Measurements from ENCODE around the gene TKTL1. TPM values are rescaled to one million over a fixed set of nuclear protein-coding genes. Genes with fewer than 3 reads are reported as not detected.

The TKTL1 gene
- total and polyA plus RNA-seq, 11 donors = 2.0 to 13.4 (median 7.7) TPM

- H3K27ac ChIP-seq = no peak overlapping the region
- H3K36me3 ChIP-seq = no peaks in the 10 kb centered on the region
- ATAC-seq (peak in 2 of 4 donors; percentile 41 to 53), DNase-seq (peak in 1 of 5 donors; percentile 21)
- H3K9me3 ChIP-seq = no peaks in the 10 kb centered on the region
- H3K27me3 ChIP-seq = peaks cover 0 to 6% (median 0%) of the 10 kb centered on the region in 9 donors
- peaks cover 0 to 4% (median 0%) of the 10 kb centered on the region in 12 donors for H3K4me1 ChIP-seq
- intact Hi-C loops (cut with DNase I) = loop anchor here in 2 of 10 donors (2.0 to 5.0 kb wide), 3 partner anchors 55 to 215 kb away; no protein-coding TSS in a partner anchor
- 12 to 29% (median 24%) methylated on average over 7 of the region's 7 CpGs for WGBS, 4 donors
- TF ChIP-seq POLR2A (IDR thresholded peaks at IDR 0.05) = no peak
- TF ChIP-seq CTCF (IDR thresholded peaks at IDR 0.05) = peak; percentile 22 to 61 (median 36)
- no peak overlapping the region for H3K4me3 ChIP-seq
Measured at GRCh38 chrX:154317391-154317995, 21.9 kb downstream of the TKTL1 start.

- TF ChIP-seq CTCF (IDR thresholded peaks at IDR 0.05) (no peak), POLR2A (IDR thresholded peaks at IDR 0.05) (no peak)
- H3K27ac ChIP-seq = no peak overlapping the region
- peaks cover 0 to 5% (median 0%) of the 10 kb centered on the region in 12 donors for H3K4me1 ChIP-seq
- H3K27me3 ChIP-seq = peaks cover 0 to 20% (median 0%) of the 10 kb centered on the region in 9 donors
- H3K9me3 ChIP-seq = no peaks in the 10 kb centered on the region
- no peaks in the 10 kb centered on the region for H3K36me3 ChIP-seq
- DNase-seq = peak in 1 of 5 donors; percentile 17
- 85 to 93% (median 88%) methylated on average over 11 of the region's 11 CpGs for WGBS, 4 donors
- ATAC-seq = no peak
- no peak overlapping the region for H3K4me3 ChIP-seq
- intact Hi-C loops (cut with DNase I) = loop anchor here in 1 of 10 donors (5.0 kb wide), 1 partner anchor 212 kb away; no protein-coding TSS in a partner anchor
Measured at GRCh38 chrX:154320406-154320805, 24.8 kb downstream of the TKTL1 start.

- no peaks in the 10 kb centered on the region for H3K9me3 ChIP-seq
- H3K4me1 ChIP-seq = peaks cover 0 to 11% (median 1%) of the 10 kb centered on the region in 12 donors
- intact Hi-C loops (cut with DNase I) = loop anchor here in 1 of 10 donors (5.0 kb wide), 1 partner anchor 211 kb away; no protein-coding TSS in a partner anchor
- TF ChIP-seq POLR2A (IDR thresholded peaks at IDR 0.05) (no peak), CTCF (IDR thresholded peaks at IDR 0.05) (no peak)
- no peak for ATAC-seq
- WGBS, 4 donors = 79 to 92% (median 81%) methylated on average over 6 to 7 of the region's 7 CpGs
- H3K4me3 ChIP-seq = no peak overlapping the region
- no peak overlapping the region for H3K27ac ChIP-seq
- DNase-seq = peak in 1 of 5 donors; percentile 4
- H3K36me3 ChIP-seq = no peaks in the 10 kb centered on the region
- H3K27me3 ChIP-seq = peaks cover 0 to 20% (median 0%) of the 10 kb centered on the region in 9 donors
Measured at GRCh38 chrX:154321152-154321551, 25.6 kb downstream of the TKTL1 start.

- H3K4me1 ChIP-seq = peaks cover 0 to 15% (median 1%) of the 10 kb centered on the region in 12 donors
- TF ChIP-seq POLR2A (IDR thresholded peaks at IDR 0.05) (no peak), CTCF (IDR thresholded peaks at IDR 0.05) (peak in 4 of 12 donors; percentile 8 to 44 (median 20))
- no peak overlapping the region for H3K4me3 ChIP-seq
- peaks cover 0 to 20% (median 0%) of the 10 kb centered on the region in 9 donors for H3K27me3 ChIP-seq
- peak; percentile 47 to 77 (median 67) for ATAC-seq
- no peak overlapping the region for H3K27ac ChIP-seq
- peak in 2 of 5 donors; percentile 25 to 49 for DNase-seq
- H3K9me3 ChIP-seq = no peaks in the 10 kb centered on the region
- intact Hi-C loops (cut with DNase I) = loop anchor here in 1 of 10 donors (5.0 kb wide), 1 partner anchor 211 kb away; no protein-coding TSS in a partner anchor
- WGBS, 4 donors = 47 to 67% (median 57%) methylated on average over 10 of the region's 10 CpGs
- H3K36me3 ChIP-seq = no peaks in the 10 kb centered on the region
Measured at GRCh38 chrX:154321594-154321993, 26.0 kb downstream of the TKTL1 start.

Data from heart left ventricle (tissue), 16 donors.